Measurements from ENCODE around the gene ADAMTS6. TPM values are rescaled to one million over a fixed set of nuclear protein-coding genes. Genes with fewer than 3 reads are reported as not detected.

Gene ADAMTS6
- total and polyA plus RNA-seq, 11 donors: 0.28 to 4.3 (median 3.0) TPM

GRCh38 chr5:65142511-65143011, 339.2 kb downstream of the ADAMTS6 start:
- no peak for ATAC-seq

GRCh38 chr5:65142016-65142415, 339.7 kb downstream of the ADAMTS6 start:
- no peak overlapping the region for H3K27ac ChIP-seq
- no peak for DNase-seq
- intact Hi-C loops (cut with DNase I): no loop called here
- H3K4me1 ChIP-seq: peaks cover 0 to 16% (median 4%) of the 10 kb centered on the region in 12 donors
- H3K4me3 ChIP-seq: no peak overlapping the region
- ATAC-seq: no peak
- no peaks in the 10 kb centered on the region for H3K27me3 ChIP-seq
- WGBS, 4 donors: 79 to 84% (median 82%) methylated on average over 2 of the region's 2 CpGs
- no peaks in the 10 kb centered on the region for H3K9me3 ChIP-seq
- no peaks in the 10 kb centered on the region for H3K36me3 ChIP-seq
- TF ChIP-seq POLR2A (IDR thresholded peaks at IDR 0.05) (no peak), CTCF (IDR thresholded peaks at IDR 0.05) (no peak)

More at GRCh38 chr5:65142511-65143011, 339.2 kb downstream of the ADAMTS6 start:
- H3K27ac ChIP-seq: no peak overlapping the region
- intact Hi-C loops (cut with DNase I): no loop called here
- DNase-seq: no peak
- TF ChIP-seq CTCF (IDR thresholded peaks at IDR 0.05) (no peak), POLR2A (IDR thresholded peaks at IDR 0.05) (no peak)
- no peaks in the 10 kb centered on the region for H3K9me3 ChIP-seq
- H3K4me1 ChIP-seq: peaks cover 0 to 16% (median 4%) of the 10 kb centered on the region in 12 donors
- H3K27me3 ChIP-seq: no peaks in the 10 kb centered on the region
- no peaks in the 10 kb centered on the region for H3K36me3 ChIP-seq
- no peak overlapping the region for H3K4me3 ChIP-seq
- 20 to 44% (median 37%) methylated on average over 3 of the region's 3 CpGs for WGBS, 4 donors

GRCh38 chr5:65141493-65141892, 340.2 kb downstream of the ADAMTS6 start:
- intact Hi-C loops (cut with DNase I): no loop called here
- H3K4me3 ChIP-seq: no peak overlapping the region
- H3K9me3 ChIP-seq: no peaks in the 10 kb centered on the region
- DNase-seq (no peak), ATAC-seq (peak in 1 of 4 donors; percentile 32)
- no peaks in the 10 kb centered on the region for H3K27me3 ChIP-seq
- TF ChIP-seq CTCF (IDR thresholded peaks at IDR 0.05) (no peak), POLR2A (IDR thresholded peaks at IDR 0.05) (no peak)
- H3K27ac ChIP-seq: no peak overlapping the region
- H3K36me3 ChIP-seq: no peaks in the 10 kb centered on the region
- peaks cover 0 to 16% (median 4%) of the 10 kb centered on the region in 12 donors for H3K4me1 ChIP-seq

GRCh38 chr5:65137631-65138030, 344.1 kb downstream of the ADAMTS6 start:
- TF ChIP-seq CTCF (IDR thresholded peaks at IDR 0.05) (no peak), POLR2A (IDR thresholded peaks at IDR 0.05) (no peak)
- H3K9me3 ChIP-seq: no peaks in the 10 kb centered on the region
- H3K36me3 ChIP-seq: no peaks in the 10 kb centered on the region
- no peak for DNase-seq
- intact Hi-C loops (cut with DNase I): no loop called here
- peak overlapping the region in 1 of 12 donors; percentile 4 for H3K27ac ChIP-seq
- peak in 1 of 4 donors; percentile 9 for ATAC-seq
- WGBS, 4 donors: 46 to 59% (median 48%) methylated on average over 4 of the region's 4 CpGs
- peaks cover 0 to 22% (median 6%) of the 10 kb centered on the region in 12 donors for H3K4me1 ChIP-seq
- H3K4me3 ChIP-seq: no peak overlapping the region
- no peaks in the 10 kb centered on the region for H3K27me3 ChIP-seq

Measured in heart left ventricle (tissue), 16 donors.